Vagina (tissue), 2 donors: ENCODE results near the gene MIPEP.

ENCODE experiments used
- CTCF ChIP-seq, 3 experiments: fragments of 450-650 bp in 2 of 3; fragments of 200-600 bp in 1 of 3; sonication (generic) in 1 of 3; IDR thresholded peaks; one replicate each; pipeline ENCODE4 v1.5.1; 2017 to 2019; ENCODE audit warnings: antibody characterized with exemption in 3 of 3, mild to moderate bottlenecking in 2 of 3, moderate library complexity in 2 of 3
- POLR2AphosphoS5 ChIP-seq, 2 donors: sonication (generic); formaldehyde crosslinking; IDR thresholded peaks; one replicate each; pipeline ENCODE4 v1.9.0; 2017; ENCODE audit warnings: antibody characterized with exemption in 2 of 2, mild to moderate bottlenecking in 2 of 2, low read depth in 1 of 2; ENCODE audit not compliant: insufficient read depth in 1 of 2

- no peak for TF ChIP-seq CTCF (IDR thresholded peaks at IDR 0.05)
- TF ChIP-seq POLR2AphosphoS5 (IDR thresholded peaks at IDR 0.05; ENCODE audit: insufficient read depth in 1 of 2, low read depth in 1 of 2), result no peak
Observed at GRCh38 chr13:23744315-23744714, 144.9 kb downstream of the MIPEP start.
